Panc1 (cell line): ENCODE results near the gene TOR1AIP2. TPM values are rescaled to one million over a fixed set of nuclear protein-coding genes. Genes with fewer than 3 reads are reported as not detected.

Experiments
- ATAC-seq: fragments of 200-7000 bp; cut with Tn5 transposase; 2 replicates; pipeline ENCODE4 v1.9.1; 2020; ENCODE audit warnings: mild to moderate bottlenecking, moderate library complexity
- BruUV-seq: library from RNA; stranded (reverse); fragments of 400-500 nt; replicated peaks from 2 replicates; lab custom pipeline; 2021; lab: Mats Ljungman, UMichigan
- CTCF ChIA-PET: fragments of 300-600 bp; sonication (Branson Sonifier 250); formaldehyde crosslinking; loops from one replicate; lab custom pipeline; 2022; ENCODE audit warnings: antibody characterized with exemption; lab: Charles Lee
- POLR2A ChIA-PET: fragments of 300-600 bp; sonication (Branson Sonifier 250); formaldehyde crosslinking; loops from one replicate; lab custom pipeline; 2022; ENCODE audit warnings: antibody characterized with exemption; lab: Charles Lee
- DNase-seq: peaks from one replicate; pipeline ENCODE4 v3.0.0-alpha.2; 2010; ENCODE audit warnings: low read depth, low spot score
- H3K27ac ChIP-seq: 2 replicates; pipeline ENCODE4 v1.5.1; 2011; ENCODE audit warnings: mild to moderate bottlenecking, low read length, inconsistent platforms
- H3K27me3 ChIP-seq: fragments of 200-500 bp; sonication (Bioruptor generic); 2 replicates; pipeline ENCODE4 v1.6.0; 2014; ENCODE audit warnings: low read length, inconsistent platforms; ENCODE audit not compliant: control insufficient read depth, insufficient read depth
- H3K36me3 ChIP-seq: fragments of 200-500 bp; sonication (Bioruptor generic); 2 replicates; pipeline ENCODE4 v1.5.1; 2014; ENCODE audit warnings: inconsistent platforms, mild to moderate bottlenecking, low read length, moderate library complexity; ENCODE audit not compliant: control insufficient read depth, insufficient read depth
- H3K4me1 ChIP-seq: 2 replicates; pipeline ENCODE4 v1.5.1; 2011; ENCODE audit warnings: inconsistent platforms, mild to moderate bottlenecking, low read length, moderate library complexity; ENCODE audit not compliant: control insufficient read depth, insufficient read depth
- H3K4me3 ChIP-seq, 2 experiments: 2 replicates each; pipeline ENCODE4 v1.5.1; 2011 to 2012; ENCODE audit warnings: low read depth in 2 of 2, low read length in 2 of 2, mild to moderate bottlenecking in 2 of 2, inconsistent platforms in 1 of 2, moderate library complexity in 1 of 2
- H3K9me3 ChIP-seq: fragments of 200-500 bp; sonication (Bioruptor generic); 2 replicates; pipeline ENCODE4 v1.5.1; 2014; ENCODE audit warnings: low read depth, mild to moderate bottlenecking, inconsistent platforms, low read length, moderate library complexity; ENCODE audit not compliant: control insufficient read depth, insufficient read depth
- POLR2AphosphoS5 ChIP-seq: IDR thresholded peaks from 2 replicates; pipeline ENCODE4 v1.6.1; 2012; ENCODE audit warnings: mild to moderate bottlenecking, low read depth, low read length, moderate library complexity
- SIN3A ChIP-seq: IDR thresholded peaks from 2 replicates; pipeline ENCODE4 v1.6.1; 2012; ENCODE audit warnings: low read depth, mild to moderate bottlenecking, low read length, moderate library complexity, borderline replicate concordance; ENCODE audit not compliant: insufficient read depth
- TCF7L2 ChIP-seq: IDR thresholded peaks from 2 replicates; pipeline ENCODE4 v1.6.1; 2011; ENCODE audit warnings: mild to moderate bottlenecking, low read depth, low read length, inconsistent platforms
- in situ Hi-C: cut with HindIII; loops from 2 replicates; pipeline ENCODE4 v1.10.0; 2016; ENCODE audit warnings: low sequenced_read_pairs, low pct_unique_long_range_greater_than_20kb
- intact Hi-C: fragments of 100-400 bp; cut with micrococcal nuclease; formaldehyde crosslinking; loops from one replicate; pipeline ENCODE4 v1.10.0; 2022; ENCODE audit not compliant: unreplicated experiment
- total RNA-seq: library from RNA; stranded (reverse); gene quantifications from one replicate; pipeline ENCODE4 v1.2.1, GENCODE V29; 2021; ENCODE audit not compliant: unreplicated experiment
- TF ChIP-seq, protein P1 (sequence below): fragments of 450-650 bp; IDR thresholded peaks from 2 replicates; pipeline ENCODE4 v1.5.1; 2017; ENCODE audit warnings: mild to moderate bottlenecking
- TF ChIP-seq, protein P2 (sequence below), 2 experiments: IDR thresholded peaks; 2 replicates each; pipeline ENCODE4 v1.6.1; 2011 to 2012; ENCODE audit warnings: low read depth in 2 of 2, control low read depth in 1 of 2, low read length in 1 of 2, mild to moderate bottlenecking in 1 of 2, moderate library complexity in 1 of 2; ENCODE audit not compliant: insufficient read depth in 1 of 2

Gene TOR1AIP2
- total RNA-seq, 1 experiment from 2014 or later = 94.9 TPM

DNA sequence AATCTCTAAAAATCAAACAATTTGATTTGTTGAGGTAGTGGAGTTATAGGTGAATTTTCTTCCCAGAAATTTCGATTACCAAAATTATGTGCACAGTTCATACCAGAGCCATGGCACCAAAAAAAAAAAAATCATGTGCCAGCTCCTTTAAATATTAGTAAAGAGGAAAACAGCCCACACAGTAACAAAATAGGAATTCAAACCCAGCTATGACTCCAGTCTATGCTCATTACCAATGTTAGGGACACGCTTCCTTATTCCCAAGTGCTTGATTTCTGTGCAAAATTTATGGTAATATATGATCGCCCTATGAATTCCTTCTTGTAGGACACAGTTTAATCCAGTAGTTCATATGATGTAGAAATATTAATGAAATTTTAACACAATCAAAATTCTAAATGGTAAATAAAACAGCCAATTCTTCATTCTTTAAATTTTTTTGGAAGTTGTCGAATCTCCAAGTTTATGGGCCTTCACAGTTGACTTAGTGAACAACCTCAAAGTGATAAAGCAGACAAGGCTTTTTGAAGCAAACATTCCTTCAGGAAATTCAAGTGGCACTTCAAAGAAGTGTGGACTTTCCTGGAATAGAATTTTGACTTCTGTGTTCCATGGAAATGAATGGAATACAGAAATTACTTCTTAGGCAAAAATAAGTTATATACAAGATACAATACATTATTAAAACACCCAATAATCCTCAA lies 1.9 kb downstream of the TOR1AIP2 start:
- ChIA-PET POLR2A (interaction anchor here (0.6 kb wide), 1 partner anchor 37 kb away, joined by 4 read pairs; no protein-coding TSS in a partner anchor), CTCF (no interaction called here)
- no peak overlapping the region for H3K27ac ChIP-seq
- no peak for DNase-seq
- H3K36me3 ChIP-seq = peaks cover 28% of the 10 kb centered on the region
- H3K27me3 ChIP-seq = no peaks in the 10 kb centered on the region
- no peaks in the 10 kb centered on the region for H3K9me3 ChIP-seq
- H3K4me1 ChIP-seq = peaks cover 17% of the 10 kb centered on the region; the same call in 1 of the 2 replicates
- in situ Hi-C loops (no loop called here), intact Hi-C loops (no loop called here)
- no peak for ATAC-seq
- TF ChIP-seq POLR2AphosphoS5 = no peak
- TF ChIP-seq, protein P1, sequence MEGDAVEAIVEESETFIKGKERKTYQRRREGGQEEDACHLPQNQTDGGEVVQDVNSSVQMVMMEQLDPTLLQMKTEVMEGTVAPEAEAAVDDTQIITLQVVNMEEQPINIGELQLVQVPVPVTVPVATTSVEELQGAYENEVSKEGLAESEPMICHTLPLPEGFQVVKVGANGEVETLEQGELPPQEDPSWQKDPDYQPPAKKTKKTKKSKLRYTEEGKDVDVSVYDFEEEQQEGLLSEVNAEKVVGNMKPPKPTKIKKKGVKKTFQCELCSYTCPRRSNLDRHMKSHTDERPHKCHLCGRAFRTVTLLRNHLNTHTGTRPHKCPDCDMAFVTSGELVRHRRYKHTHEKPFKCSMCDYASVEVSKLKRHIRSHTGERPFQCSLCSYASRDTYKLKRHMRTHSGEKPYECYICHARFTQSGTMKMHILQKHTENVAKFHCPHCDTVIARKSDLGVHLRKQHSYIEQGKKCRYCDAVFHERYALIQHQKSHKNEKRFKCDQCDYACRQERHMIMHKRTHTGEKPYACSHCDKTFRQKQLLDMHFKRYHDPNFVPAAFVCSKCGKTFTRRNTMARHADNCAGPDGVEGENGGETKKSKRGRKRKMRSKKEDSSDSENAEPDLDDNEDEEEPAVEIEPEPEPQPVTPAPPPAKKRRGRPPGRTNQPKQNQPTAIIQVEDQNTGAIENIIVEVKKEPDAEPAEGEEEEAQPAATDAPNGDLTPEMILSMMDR = no peak
- BruUV-seq = no TSS peak
- H3K4me3 ChIP-seq = peak overlapping the region in 1 of 2 experiments; percentile 79; a peak in 2 of 4 replicates

- Histone ChIP-seq H3K27ac (no peak overlapping the region), H3K9me3 (no peaks in the 10 kb centered on the region), H3K27me3 (no peaks in the 10 kb centered on the region), H3K36me3 (peaks cover 28% of the 10 kb centered on the region), H3K4me1 (peaks cover 13% of the 10 kb centered on the region; the same call in 1 of the 2 replicates), H3K4me3 (no peak overlapping the region)
- intact Hi-C loops = no loop called here
- POLR2A ChIA-PET = no interaction called here
- no peak for ATAC-seq
- DNase-seq = no peak
- no TSS peak for BruUV-seq
- TF ChIP-seq, protein P1 = no peak
- CTCF ChIA-PET = no interaction called here
- in situ Hi-C loops = no loop called here
Measured at GRCh38 chr1:179873438-179873851, 4.2 kb downstream of the TOR1AIP2 start.

- H3K27ac ChIP-seq = no peak overlapping the region
- in situ Hi-C loops = no loop called here
- ChIA-PET CTCF (no interaction called here), POLR2A (no interaction called here)
- peaks cover 11% of the 10 kb centered on the region; the same call in 1 of the 2 replicates for H3K4me1 ChIP-seq
- DNase-seq = no peak
- BruUV-seq = no TSS peak
- no peaks in the 10 kb centered on the region for H3K9me3 ChIP-seq
- TF ChIP-seq, protein P1 = no peak
- TF ChIP-seq TCF7L2 (no peak), SIN3A (no peak), POLR2AphosphoS5 (no peak)
- TF ChIP-seq, protein P2, sequence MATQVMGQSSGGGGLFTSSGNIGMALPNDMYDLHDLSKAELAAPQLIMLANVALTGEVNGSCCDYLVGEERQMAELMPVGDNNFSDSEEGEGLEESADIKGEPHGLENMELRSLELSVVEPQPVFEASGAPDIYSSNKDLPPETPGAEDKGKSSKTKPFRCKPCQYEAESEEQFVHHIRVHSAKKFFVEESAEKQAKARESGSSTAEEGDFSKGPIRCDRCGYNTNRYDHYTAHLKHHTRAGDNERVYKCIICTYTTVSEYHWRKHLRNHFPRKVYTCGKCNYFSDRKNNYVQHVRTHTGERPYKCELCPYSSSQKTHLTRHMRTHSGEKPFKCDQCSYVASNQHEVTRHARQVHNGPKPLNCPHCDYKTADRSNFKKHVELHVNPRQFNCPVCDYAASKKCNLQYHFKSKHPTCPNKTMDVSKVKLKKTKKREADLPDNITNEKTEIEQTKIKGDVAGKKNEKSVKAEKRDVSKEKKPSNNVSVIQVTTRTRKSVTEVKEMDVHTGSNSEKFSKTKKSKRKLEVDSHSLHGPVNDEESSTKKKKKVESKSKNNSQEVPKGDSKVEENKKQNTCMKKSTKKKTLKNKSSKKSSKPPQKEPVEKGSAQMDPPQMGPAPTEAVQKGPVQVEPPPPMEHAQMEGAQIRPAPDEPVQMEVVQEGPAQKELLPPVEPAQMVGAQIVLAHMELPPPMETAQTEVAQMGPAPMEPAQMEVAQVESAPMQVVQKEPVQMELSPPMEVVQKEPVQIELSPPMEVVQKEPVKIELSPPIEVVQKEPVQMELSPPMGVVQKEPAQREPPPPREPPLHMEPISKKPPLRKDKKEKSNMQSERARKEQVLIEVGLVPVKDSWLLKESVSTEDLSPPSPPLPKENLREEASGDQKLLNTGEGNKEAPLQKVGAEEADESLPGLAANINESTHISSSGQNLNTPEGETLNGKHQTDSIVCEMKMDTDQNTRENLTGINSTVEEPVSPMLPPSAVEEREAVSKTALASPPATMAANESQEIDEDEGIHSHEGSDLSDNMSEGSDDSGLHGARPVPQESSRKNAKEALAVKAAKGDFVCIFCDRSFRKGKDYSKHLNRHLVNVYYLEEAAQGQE (IDR thresholded peaks at IDR 0.05; ENCODE audit: insufficient read depth in 1 of 2, low read depth in 2 of 2, low read length in 1 of 2) = no peak
- no peaks in the 10 kb centered on the region for H3K27me3 ChIP-seq
- peaks cover 31% of the 10 kb centered on the region for H3K36me3 ChIP-seq
- intact Hi-C loops = no loop called here
- no peak overlapping the region for H3K4me3 ChIP-seq
- ATAC-seq = no peak
Measured at GRCh38 chr1:179872558-179872957, 5.0 kb downstream of the TOR1AIP2 start.
